IMR-90 (cell line): Measurements from ENCODE around the gene CLCA2. TPM values are rescaled to one million over a fixed set of nuclear protein-coding genes. Genes with fewer than 3 reads are reported as not detected.

Experiments used
- ATAC-seq: fragments of 200-7000 bp; cut with Tn5 transposase; 2 replicates; pipeline ENCODE4 v1.9.1; 2020; ENCODE audit warnings: low read depth, mild to moderate bottlenecking, moderate library complexity
- BruUV-seq: library from RNA; stranded (reverse); fragments of 400-500 nt; replicated peaks from 2 replicates; lab custom pipeline; 2021; lab: Mats Ljungman, UMichigan
- CTCF ChIA-PET: fragments of 300-600 bp; formaldehyde crosslinking; extraction: SDS; loops from one replicate; lab custom pipeline; 2021; ENCODE audit warnings: antibody characterized with exemption; lab: Yijun Ruan, JAX
- POLR2A ChIA-PET: fragments of 300-600 bp; sonication (Branson Sonifier 250); formaldehyde crosslinking; loops from one replicate; lab custom pipeline; 2022; ENCODE audit warnings: antibody characterized with exemption; ENCODE audit not compliant: unreplicated experiment; lab: Charles Lee
- DNase-seq: peaks from one replicate; pipeline ENCODE4 v3.0.0; 2013
- H2AFZ ChIP-seq: replicated peaks from 2 replicates; pipeline ENCODE3; 2013; ENCODE audit warnings: low read length, mild to moderate bottlenecking; ENCODE audit not compliant: poor library complexity
- H2AK5ac ChIP-seq: 2 replicates; pipeline ENCODE4 v1.6.1; 2013; ENCODE audit warnings: low read depth, low read length, inconsistent platforms
- H2AK9ac ChIP-seq: replicated peaks from 2 replicates; pipeline ENCODE3; 2013; ENCODE audit warnings: mild to moderate bottlenecking, low read depth, low read length, moderate library complexity; ENCODE audit not compliant: poor library complexity
- H2BK120ac ChIP-seq: 2 replicates; pipeline ENCODE4 v1.6.1; 2013; ENCODE audit warnings: low read depth, low read length, inconsistent platforms
- H2BK15ac ChIP-seq: 3 replicates; pipeline ENCODE4 v1.6.1; 2013; ENCODE audit warnings: low read depth, low read length, inconsistent platforms
- H2BK20ac ChIP-seq: 2 replicates; pipeline ENCODE4 v1.6.1; 2013; ENCODE audit warnings: low read depth, mild to moderate bottlenecking, inconsistent platforms, low read length, moderate library complexity
- H2BK5ac ChIP-seq: 2 replicates; pipeline ENCODE4 v1.6.1; 2013; ENCODE audit warnings: mild to moderate bottlenecking, low read depth, low read length, inconsistent platforms; ENCODE audit not compliant: poor library complexity, severe bottlenecking
- H3K14ac ChIP-seq: replicated peaks from 2 replicates; pipeline ENCODE4 v1.6.1; 2013; ENCODE audit warnings: low read depth, low read length, inconsistent platforms
- H3K18ac ChIP-seq: 2 replicates; pipeline ENCODE4 v1.6.1; 2013; ENCODE audit warnings: low read depth, low read length, control low read depth
- H3K23ac ChIP-seq: 2 replicates; pipeline ENCODE4 v1.6.1; 2013; ENCODE audit warnings: low read depth, low read length, inconsistent platforms
- H3K27ac ChIP-seq: 2 replicates; pipeline ENCODE4 v1.5.1; 2013; ENCODE audit warnings: mild to moderate bottlenecking, control low read depth, low read length; ENCODE audit not compliant: insufficient read depth
- H3K27me3 ChIP-seq: 2 replicates; pipeline ENCODE4 v1.6.1; 2013; ENCODE audit warnings: low read length; ENCODE audit not compliant: control insufficient read depth, insufficient read depth
- H3K36me3 ChIP-seq: 2 replicates; pipeline ENCODE4 v1.6.1; 2013; ENCODE audit warnings: low read length, mixed read lengths; ENCODE audit not compliant: control insufficient read depth, insufficient read depth
- H3K4ac ChIP-seq: 2 replicates; pipeline ENCODE4 v1.6.1; 2013; ENCODE audit warnings: low read depth, low read length, inconsistent platforms
- H3K4me1 ChIP-seq: 2 replicates; pipeline ENCODE4 v1.6.1; 2013; ENCODE audit warnings: low read length, mixed read lengths; ENCODE audit not compliant: control insufficient read depth, insufficient read depth
- H3K4me2 ChIP-seq: 2 replicates; pipeline ENCODE4 v1.6.1; 2013; ENCODE audit warnings: low read depth, mild to moderate bottlenecking, control low read depth, low read length, moderate library complexity
- H3K4me3 ChIP-seq: 2 replicates; pipeline ENCODE4 v1.5.1; 2013; ENCODE audit warnings: low read depth, mild to moderate bottlenecking, control low read depth, low read length, moderate library complexity; ENCODE audit not compliant: insufficient read depth
- H3K56ac ChIP-seq: 2 replicates; pipeline ENCODE4 v1.6.1; 2013; ENCODE audit warnings: low read length, inconsistent platforms; ENCODE audit not compliant: insufficient read depth; ENCODE audit errors: extremely low read depth
- H3K79me1 ChIP-seq, 2 experiments: 2 replicates each; pipeline ENCODE4 v1.6.1; 2013; ENCODE audit warnings: low read length in 2 of 2, inconsistent platforms in 1 of 2, low read depth in 1 of 2
- H3K9ac ChIP-seq: 2 replicates; pipeline ENCODE4 v1.6.1; 2013; ENCODE audit warnings: low read depth, low read length, control low read depth
- H3K9me1 ChIP-seq: 2 replicates; pipeline ENCODE4 v1.6.1; 2013; ENCODE audit warnings: low read length, inconsistent platforms; ENCODE audit not compliant: insufficient read depth
- H3K9me3 ChIP-seq: 2 replicates; pipeline ENCODE4 v1.6.1; 2013; ENCODE audit warnings: low read length; ENCODE audit not compliant: control insufficient read depth, insufficient read depth
- H4K20me1 ChIP-seq: 2 replicates; pipeline ENCODE4 v1.6.1; 2013; ENCODE audit warnings: low read length, inconsistent platforms; ENCODE audit not compliant: insufficient read depth
- H4K5ac ChIP-seq: 2 replicates; pipeline ENCODE4 v1.6.1; 2013; ENCODE audit warnings: mild to moderate bottlenecking, low read depth, low read length, control low read depth
- H4K8ac ChIP-seq, 2 experiments: 2 replicates each; pipeline ENCODE4 v1.6.1; 2013; ENCODE audit warnings: low read depth in 2 of 2, low read length in 2 of 2, control low read depth in 1 of 2, inconsistent platforms in 1 of 2
- H4K91ac ChIP-seq: 2 replicates; pipeline ENCODE4 v1.6.1; 2013; ENCODE audit warnings: low read depth, low read length, inconsistent platforms; ENCODE audit not compliant: insufficient read depth
- BHLHE40 ChIP-seq: fragments of 150-350 bp; IDR thresholded peaks from 2 replicates; pipeline ENCODE4 v1.6.1; 2016; ENCODE audit warnings: mild to moderate bottlenecking, low read depth, low read length
- CEBPB ChIP-seq: IDR thresholded peaks from 2 replicates; pipeline ENCODE4 v1.6.1; 2012; ENCODE audit warnings: low read depth, low read length, improper control_type of control experiment
- CHD1 ChIP-seq: IDR thresholded peaks from 2 replicates; pipeline ENCODE4 v1.6.1; 2012; ENCODE audit warnings: low read depth, low read length, improper control_type of control experiment
- FOS ChIP-seq: fragments of 150-350 bp; IDR thresholded peaks from 2 replicates; pipeline ENCODE4 v1.6.1; 2016; ENCODE audit warnings: low read depth, low read length
- MAFK ChIP-seq: IDR thresholded peaks from 2 replicates; pipeline ENCODE4 v1.6.1; 2012; ENCODE audit warnings: low read depth, low read length, improper control_type of control experiment
- MAZ ChIP-seq: IDR thresholded peaks from 2 replicates; pipeline ENCODE4 v1.6.1; 2012; ENCODE audit warnings: low read depth, mild to moderate bottlenecking, low read length, improper control_type of control experiment, moderate library complexity, borderline replicate concordance
- MXI1 ChIP-seq: IDR thresholded peaks from 2 replicates; pipeline ENCODE4 v1.6.1; 2012; ENCODE audit warnings: low read depth, mild to moderate bottlenecking, low read length, moderate library complexity, borderline replicate concordance
- POLR2A ChIP-seq: IDR thresholded peaks from 2 replicates; pipeline ENCODE4 v1.6.1; 2012; ENCODE audit warnings: mild to moderate bottlenecking, low read depth, low read length
- RCOR1 ChIP-seq: IDR thresholded peaks from 2 replicates; pipeline ENCODE4 v1.6.1; 2012; ENCODE audit warnings: mild to moderate bottlenecking, low read length, improper control_type of control experiment; ENCODE audit not compliant: insufficient replicate concordance
- RFX5 ChIP-seq: IDR thresholded peaks from 2 replicates; pipeline ENCODE4 v1.8.0; 2012; ENCODE audit warnings: low read depth, mild to moderate bottlenecking, low read length, moderate library complexity
- SMC3 ChIP-seq: fragments of 150-350 bp; IDR thresholded peaks from 2 replicates; pipeline ENCODE4 v1.6.1; 2016; ENCODE audit warnings: low read depth, mild to moderate bottlenecking, antibody characterized with exemption, low read length, moderate library complexity
- WGBS, 2 experiments: methylation state at CpG; one replicate each; pipeline versions ENCODE4 v1.1.5 to v1.1.7; 2013; ENCODE audit warnings: missing lambda C conversion rate in 2 of 2; ENCODE audit not compliant: insufficient read length in 1 of 2; ENCODE audit errors: extremely low coverage in 2 of 2; 5-methylcytosine and 5-hydroxymethylcytosine counted together
- dilution Hi-C: fragments of 300-500 bp; cut with HindIII; formaldehyde crosslinking; loops from one replicate; pipeline ENCODE4 v1.14.3; 2018; ENCODE audit warnings: low sequenced_read_pairs; ENCODE audit not compliant: unreplicated experiment
- in situ Hi-C: fragments of 300-500 bp; cut with MboI; formaldehyde crosslinking; loops from 3 replicates; pipeline ENCODE4 v1.14.3; 2019; ENCODE audit warnings: low sequenced_read_pairs, inconsistent platforms, mixed read lengths
- intact Hi-C: fragments of 100-400 bp; cut with micrococcal nuclease; formaldehyde crosslinking; loops from 2 replicates; pipeline ENCODE4 v1.10.0; 2022
- polyA plus RNA-seq, 3 experiments: library from polyadenylated mRNA; depleted of rRNA; stranded (reverse); fragments of >200 nt; gene quantifications; 2 replicates each; pipeline ENCODE4 v1.2.3, GENCODE V29; 2012; ENCODE audit warnings: low replicate concordance in 1 of 3
- total RNA-seq: library from RNA; depleted of rRNA; stranded (reverse); fragments of >200 nt; gene quantifications from 2 replicates; pipeline ENCODE4 v1.2.3, GENCODE V29; 2012
- TF ChIP-seq, protein P1 (sequence below): fragments of 150-350 bp; IDR thresholded peaks from 2 replicates; pipeline ENCODE4 v1.6.1; 2017; ENCODE audit warnings: mild to moderate bottlenecking, antibody characterized with exemption, low read length, low read depth
- TF ChIP-seq, protein P2 (sequence below): conservative IDR thresholded peaks from 2 replicates; pipeline ENCODE4 v1.5.1; 2012; ENCODE audit warnings: mild to moderate bottlenecking, low read depth, low read length, improper control_type of control experiment
- TF ChIP-seq, protein P3 (sequence below): fragments of 150-350 bp; IDR thresholded peaks from 2 replicates; pipeline ENCODE4 v1.6.1; 2016; ENCODE audit warnings: low read depth, mild to moderate bottlenecking, low read length, moderate library complexity, borderline replicate concordance

CLCA2 gene
- total and polyA plus RNA-seq, 2 of the 4 experiments (the other 2 are of a cell fraction): 0.09 to 0.18 TPM

DNA sequence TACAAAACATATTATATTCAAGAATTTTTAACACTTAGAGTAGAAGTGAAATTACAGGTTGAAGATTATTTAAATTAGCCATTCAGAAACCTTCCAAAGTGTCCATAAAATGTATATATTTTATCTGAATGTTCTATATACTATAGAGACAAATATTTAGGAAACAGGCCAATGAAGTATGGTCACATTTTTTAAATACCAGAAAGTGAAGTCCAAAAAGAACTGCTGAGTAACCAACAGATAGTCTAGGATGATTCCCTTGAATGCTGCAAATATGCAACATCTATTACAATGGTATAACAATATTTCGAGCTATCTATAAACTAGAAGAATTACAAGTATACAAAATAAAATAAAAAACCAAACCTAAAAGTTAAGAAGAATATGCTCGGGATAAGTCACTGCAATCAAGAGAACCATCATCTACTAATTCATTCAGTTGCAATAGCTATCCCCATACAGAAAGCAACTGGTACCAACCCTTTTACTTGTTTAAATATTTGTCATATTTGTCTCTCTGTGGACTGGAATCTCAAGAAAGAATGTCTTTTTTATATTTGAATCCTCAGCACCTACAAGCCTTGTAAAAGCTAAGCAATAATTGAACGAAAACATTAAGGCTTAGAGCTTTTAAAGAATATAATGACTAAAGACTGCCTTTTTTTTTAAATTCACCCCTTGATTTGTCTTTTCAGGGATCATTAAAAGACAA is 35.9 kb upstream of the CLCA2 start:
- no CpG with 5 or more reads among the region's 3 CpGs for WGBS, 2 experiments
- no peak overlapping the region for H3K18ac ChIP-seq
- H3K9me3 ChIP-seq: no peaks in the 10 kb centered on the region
- TF ChIP-seq, protein P1, sequence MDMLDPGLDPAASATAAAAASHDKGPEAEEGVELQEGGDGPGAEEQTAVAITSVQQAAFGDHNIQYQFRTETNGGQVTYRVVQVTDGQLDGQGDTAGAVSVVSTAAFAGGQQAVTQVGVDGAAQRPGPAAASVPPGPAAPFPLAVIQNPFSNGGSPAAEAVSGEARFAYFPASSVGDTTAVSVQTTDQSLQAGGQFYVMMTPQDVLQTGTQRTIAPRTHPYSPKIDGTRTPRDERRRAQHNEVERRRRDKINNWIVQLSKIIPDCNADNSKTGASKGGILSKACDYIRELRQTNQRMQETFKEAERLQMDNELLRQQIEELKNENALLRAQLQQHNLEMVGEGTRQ: no peak
- TF ChIP-seq POLR2A (no peak), FOS (no peak), CHD1 (no peak), SMC3 (no peak), MAFK (no peak), MAZ (no peak), BHLHE40 (no peak), RFX5 (no peak), MXI1 (no peak), CEBPB (no peak), RCOR1 (no peak)
- TF ChIP-seq, protein P2, sequence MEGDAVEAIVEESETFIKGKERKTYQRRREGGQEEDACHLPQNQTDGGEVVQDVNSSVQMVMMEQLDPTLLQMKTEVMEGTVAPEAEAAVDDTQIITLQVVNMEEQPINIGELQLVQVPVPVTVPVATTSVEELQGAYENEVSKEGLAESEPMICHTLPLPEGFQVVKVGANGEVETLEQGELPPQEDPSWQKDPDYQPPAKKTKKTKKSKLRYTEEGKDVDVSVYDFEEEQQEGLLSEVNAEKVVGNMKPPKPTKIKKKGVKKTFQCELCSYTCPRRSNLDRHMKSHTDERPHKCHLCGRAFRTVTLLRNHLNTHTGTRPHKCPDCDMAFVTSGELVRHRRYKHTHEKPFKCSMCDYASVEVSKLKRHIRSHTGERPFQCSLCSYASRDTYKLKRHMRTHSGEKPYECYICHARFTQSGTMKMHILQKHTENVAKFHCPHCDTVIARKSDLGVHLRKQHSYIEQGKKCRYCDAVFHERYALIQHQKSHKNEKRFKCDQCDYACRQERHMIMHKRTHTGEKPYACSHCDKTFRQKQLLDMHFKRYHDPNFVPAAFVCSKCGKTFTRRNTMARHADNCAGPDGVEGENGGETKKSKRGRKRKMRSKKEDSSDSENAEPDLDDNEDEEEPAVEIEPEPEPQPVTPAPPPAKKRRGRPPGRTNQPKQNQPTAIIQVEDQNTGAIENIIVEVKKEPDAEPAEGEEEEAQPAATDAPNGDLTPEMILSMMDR: no peak
- TF ChIP-seq, protein P3, sequence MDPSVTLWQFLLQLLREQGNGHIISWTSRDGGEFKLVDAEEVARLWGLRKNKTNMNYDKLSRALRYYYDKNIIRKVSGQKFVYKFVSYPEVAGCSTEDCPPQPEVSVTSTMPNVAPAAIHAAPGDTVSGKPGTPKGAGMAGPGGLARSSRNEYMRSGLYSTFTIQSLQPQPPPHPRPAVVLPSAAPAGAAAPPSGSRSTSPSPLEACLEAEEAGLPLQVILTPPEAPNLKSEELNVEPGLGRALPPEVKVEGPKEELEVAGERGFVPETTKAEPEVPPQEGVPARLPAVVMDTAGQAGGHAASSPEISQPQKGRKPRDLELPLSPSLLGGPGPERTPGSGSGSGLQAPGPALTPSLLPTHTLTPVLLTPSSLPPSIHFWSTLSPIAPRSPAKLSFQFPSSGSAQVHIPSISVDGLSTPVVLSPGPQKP: no peak

More for the DNA sequence above, 35.9 kb upstream of the CLCA2 start:
- BruUV-seq: no TSS peak
- no peaks in the 10 kb centered on the region for H3K4me1 ChIP-seq
- no peak overlapping the region for H2AFZ ChIP-seq
- H3K27me3 ChIP-seq: no peaks in the 10 kb centered on the region
- POLR2A ChIA-PET: no interaction called here
- H3K79me1 ChIP-seq: peaks cover 5 to 7% of the 10 kb centered on the region in 2 experiments; a peak in 3 of 4 replicates
- no peak overlapping the region for H3K27ac ChIP-seq
- H2AK5ac ChIP-seq: no peak overlapping the region
- H2BK15ac ChIP-seq: no peak overlapping the region
- no peak overlapping the region for H3K56ac ChIP-seq
- no peak overlapping the region for H2BK5ac ChIP-seq
- intact Hi-C loops: loop anchor here (1.0 kb wide), 1 partner anchor 8 kb away; the partner anchor contains the start of gene ODF2L
- peak overlapping the region; percentile 45; the same call in 1 of the 2 replicates for H3K4me2 ChIP-seq
- dilution Hi-C loops: no loop called here
- no peak overlapping the region for H3K4ac ChIP-seq
- H3K23ac ChIP-seq: no peak overlapping the region
- no peak overlapping the region for H2BK120ac ChIP-seq
- H3K9me1 ChIP-seq: peaks cover 2% of the 10 kb centered on the region; the same call in 1 of the 2 replicates
- H3K9ac ChIP-seq: no peak overlapping the region
- in situ Hi-C loops: loop anchor here (25.0 kb wide), 2 partner anchors 574 to 699 kb away; no protein-coding TSS in a partner anchor
- CTCF ChIA-PET: interaction anchor here (0.7 to 1.0 kb wide), 2 partner anchors 84 to 85 kb away, joined by 3 read pairs; no protein-coding TSS in a partner anchor
- H4K20me1 ChIP-seq: no peaks in the 10 kb centered on the region; the same call in 1 of the 2 replicates
- no peak overlapping the region for H4K5ac ChIP-seq
- no peak overlapping the region for H3K4me3 ChIP-seq
- no peak overlapping the region for H2BK20ac ChIP-seq
- no peak overlapping the region for H2AK9ac ChIP-seq
- peaks cover 2% of the 10 kb centered on the region; the same call in 1 of the 2 replicates for H3K36me3 ChIP-seq
- H4K8ac ChIP-seq: no peak overlapping the region; a peak in 1 of 4 replicates
- H3K14ac ChIP-seq: no peak overlapping the region
- DNase-seq (no peak), ATAC-seq (peak; percentile 86)
- no peak overlapping the region for H4K91ac ChIP-seq
